NB4 (cell line): Measurements from ENCODE around the gene NEMP1.
"Not testable (repeated sequence)": the region's sequence is repeated elsewhere in the genome, so short reads cannot be mapped to it uniquely, and the experiment has no call there.

Source experiments
- DNase-seq: peaks from one replicate; pipeline ENCODE4 v3.0.0; 2010; ENCODE audit warnings: low read depth
- H3K4me3 ChIP-seq: one replicate; pipeline ENCODE4 v1.5.1; 2011; ENCODE audit warnings: mild to moderate bottlenecking, low read depth, low read length, moderate library complexity
- CTCF ChIP-seq: IDR thresholded peaks from one replicate; pipeline ENCODE4 v1.5.1; 2012; ENCODE audit warnings: low read depth, low read length
- MAX ChIP-seq: IDR thresholded peaks from 2 replicates; pipeline ENCODE4 v1.6.1; 2011; ENCODE audit warnings: low read depth, low read length
- MYC ChIP-seq: IDR thresholded peaks from 2 replicates; pipeline ENCODE4 v1.6.1; 2011; ENCODE audit warnings: low read depth, low read length
- POLR2A ChIP-seq: IDR thresholded peaks from 2 replicates; pipeline ENCODE4 v1.6.1; 2011; ENCODE audit warnings: mild to moderate bottlenecking; ENCODE audit not compliant: insufficient read length; ENCODE audit errors: extremely low read depth

NEMP1 gene

GRCh38 chr12:57025196-57025595, 53.4 kb downstream of the NEMP1 start:
- no peak overlapping the region for H3K4me3 ChIP-seq
- no peak for DNase-seq
- TF ChIP-seq MAX (no peak), POLR2A (no peak)

- not testable (repeated sequence) for DNase-seq, H3K4me3 ChIP-seq
Measured at GRCh38 chr12:57022324-57022723, 56.3 kb downstream of the NEMP1 start.

GRCh38 chr12:57019983-57020719, 58.4 kb downstream of the NEMP1 start:
- no peak for DNase-seq
- no peak overlapping the region for H3K4me3 ChIP-seq
- TF ChIP-seq MAX (no peak), CTCF (no peak), POLR2A (no peak), MYC (no peak)

- DNase-seq: no peak
- TF ChIP-seq MYC (no peak), CTCF (no peak), POLR2A (no peak), MAX (no peak)
- H3K4me3 ChIP-seq: no peak overlapping the region
Measured at GRCh38 chr12:57018906-57019305, 59.7 kb downstream of the NEMP1 start.

GRCh38 chr12:57018353-57018752, 60.2 kb downstream of the NEMP1 start:
- not testable (repeated sequence) for H3K4me3 ChIP-seq, DNase-seq

GRCh38 chr12:57016348-57016747, 62.2 kb downstream of the NEMP1 start, which contains the start of gene TAC3:
TAC3 (minus strand) TSS chr12:57016529; CDS start chr12:57015797, 732 bp downstream.
- H3K4me3 ChIP-seq: no peak within 1 kb of the TSS
- no peak for TF ChIP-seq CTCF
- TF ChIP-seq MAX: no peak
- no peak for TF ChIP-seq POLR2A
- no peak for TF ChIP-seq MYC
- DNase-seq: peak; percentile 25

GRCh38 chr12:57012600-57013465, 65.8 kb downstream of the NEMP1 start:
- no peak overlapping the region for H3K4me3 ChIP-seq
- no peak for DNase-seq
- peak; percentile 13 for TF ChIP-seq CTCF
- no peak for TF ChIP-seq POLR2A
